Activated CD8-positive, alpha-beta T cell treated with anti-CD3 and anti-CD28 coated beads for 36 hours (primary cell): Measurements from ENCODE around the gene HOXB5. TPM values are rescaled to one million over a fixed set of nuclear protein-coding genes. Genes with fewer than 3 reads are reported as not detected.

Experiments used
- ATAC-seq: fragments of 200-7000 bp; cut with Tn5 transposase; one replicate; pipeline ENCODE4 v1.10.0; 2021; ENCODE audit warnings: mild to moderate bottlenecking, moderate library complexity
- CTCF ChIA-PET: fragments of 350-600 bp; sonication (Branson Sonifier 250); formaldehyde crosslinking; loops from one replicate; lab custom pipeline; 2021; ENCODE audit warnings: antibody characterized with exemption; lab: Charles Lee
- POLR2A ChIA-PET: fragments of 350-600 bp; sonication (Branson Sonifier 250); formaldehyde crosslinking; loops from one replicate; lab custom pipeline; 2021; ENCODE audit warnings: antibody characterized with exemption; lab: Charles Lee
- DNase-seq: peaks from one replicate; pipeline ENCODE4 v3.0.0-alpha.2; 2020
- H3K27ac Mint-ChIP-seq: one replicate; pipeline ENCODE4 v1.8.0; 2021; ENCODE audit warnings: mild to moderate bottlenecking, mixed read lengths
- H3K27me3 Mint-ChIP-seq: one replicate; pipeline ENCODE4 v1.8.0; 2021; ENCODE audit warnings: mixed read lengths
- H3K36me3 Mint-ChIP-seq: one replicate; pipeline ENCODE4 v1.8.0; 2021; ENCODE audit warnings: low read depth, mixed read lengths
- H3K4me1 Mint-ChIP-seq: one replicate; pipeline ENCODE4 v1.8.0; 2021; ENCODE audit warnings: low read depth, mixed read lengths
- H3K4me3 Mint-ChIP-seq: one replicate; pipeline ENCODE4 v1.8.0; 2021; ENCODE audit warnings: mild to moderate bottlenecking, moderate library complexity, mixed read lengths
- H3K9me3 Mint-ChIP-seq: one replicate; pipeline ENCODE4 v1.8.0; 2021; ENCODE audit warnings: mixed read lengths
- CTCF ChIP-seq: fragments of 200-600 bp; IDR thresholded peaks from one replicate; pipeline ENCODE4 v1.8.0; 2022; ENCODE audit warnings: antibody characterized with exemption, mild to moderate bottlenecking
- intact Hi-C: fragments of 100-400 bp; cut with micrococcal nuclease; formaldehyde crosslinking; loops from one replicate; pipeline ENCODE4 v1.10.0; 2022
- total RNA-seq, 2 experiments: library from RNA; stranded (reverse); gene quantifications; one replicate each; pipeline ENCODE4 v1.2.3, GENCODE V29; 2021

The HOXB5 gene
- total RNA-seq, 2 experiments from 2014 or later = not detected

- DNase-seq (no peak), ATAC-seq (no peak)
- Mint-ChIP-seq H3K4me1 (peaks cover 16% of the 10 kb centered on the region), H3K4me3 (no peak overlapping the region), H3K27ac (no peak overlapping the region), H3K9me3 (no peaks in the 10 kb centered on the region), H3K27me3 (peaks cover 79% of the 10 kb centered on the region), H3K36me3 (no peaks in the 10 kb centered on the region)
- ChIA-PET POLR2A (no interaction called here), CTCF (interaction anchor here (2.7 to 6.3 kb wide), 2 partner anchors 11 to 30 kb away, joined by 11 to 45 read pairs; partner anchors contain the start of gene HOXB5)
- intact Hi-C loops = no loop called here
- TF ChIP-seq CTCF = no peak
These were observed 11.9 kb upstream of the HOXB5 start for GRCh38 chr17:48605409-48605919.

- intact Hi-C loops = no loop called here
- POLR2A ChIA-PET = no interaction called here
- Mint-ChIP-seq H3K27ac (no peak within 1 kb of the TSS), H3K4me3 (no peak within 1 kb of the TSS), H3K27me3 (peaks cover 83% of the 10 kb centered on the region), H3K4me1 (peaks cover 16% of the 10 kb centered on the region), H3K36me3 (no peaks in the 10 kb centered on the region), H3K9me3 (no peaks in the 10 kb centered on the region)
- ATAC-seq (no peak), DNase-seq (no peak)
- CTCF ChIA-PET = interaction anchor here (2.7 to 6.3 kb wide), 2 partner anchors 11 to 31 kb away, joined by 11 to 45 read pairs; partner anchors contain the start of gene HOXB5
- no peak for TF ChIP-seq CTCF
These were observed 11.3 kb upstream of the HOXB5 start, which contains the start of gene HOXB6 for GRCh38 chr17:48604770-48605329. TSS of gene HOXB6 (minus strand) at chr17:48604986. CDS start at chr17:48598150, 6,836 bp downstream.

GRCh38 chr17:48603959-48604769, 10.6 kb upstream of the HOXB5 start:
- no peak overlapping the region for H3K4me3 Mint-ChIP-seq
- H3K27ac Mint-ChIP-seq = no peak overlapping the region
- ATAC-seq = no peak
- intact Hi-C loops = no loop called here
- POLR2A ChIA-PET = no interaction called here
- TF ChIP-seq CTCF = no peak
- no peaks in the 10 kb centered on the region for H3K9me3 Mint-ChIP-seq
- CTCF ChIA-PET = interaction anchor here (6.3 kb wide), 1 partner anchor 10 kb away, joined by 45 read pairs; the partner anchor contains the start of gene HOXB5
- peaks cover 83% of the 10 kb centered on the region for H3K27me3 Mint-ChIP-seq
- peaks cover 16% of the 10 kb centered on the region for H3K4me1 Mint-ChIP-seq
- no peaks in the 10 kb centered on the region for H3K36me3 Mint-ChIP-seq
- no peak for DNase-seq

- no peak for TF ChIP-seq CTCF
- H3K36me3 Mint-ChIP-seq = no peaks in the 10 kb centered on the region
- H3K9me3 Mint-ChIP-seq = no peaks in the 10 kb centered on the region
- POLR2A ChIA-PET = interaction anchor here (0.6 to 1.3 kb wide), 3 partner anchors 11 to 119 kb away, joined by 3 to 4 read pairs (median 3); no protein-coding TSS in a partner anchor
- no peak overlapping the region for H3K27ac Mint-ChIP-seq
- H3K27me3 Mint-ChIP-seq = peaks cover 85% of the 10 kb centered on the region
- CTCF ChIA-PET = interaction anchor here (0.7 to 1.5 kb wide), 12 partner anchors 35 to 652 kb away, joined by 3 to 4 read pairs (median 3); no protein-coding TSS in a partner anchor
- DNase-seq = no peak
- peaks cover 29% of the 10 kb centered on the region for H3K4me1 Mint-ChIP-seq
- H3K4me3 Mint-ChIP-seq = no peak overlapping the region
- intact Hi-C loops = no loop called here
- no peak for ATAC-seq
These were observed 8.2 kb upstream of the HOXB5 start for GRCh38 chr17:48601539-48602425.
